CD4-positive, alpha-beta memory T cell (primary cell): ENCODE data around the gene LGALS9. TPM values are rescaled to one million over a fixed set of nuclear protein-coding genes. Genes with fewer than 3 reads are reported as not detected.
A peak's percentile ranks its signal among the peaks of the same experiment; 100 is the strongest.
"Not testable (repeated sequence)": the region's sequence is repeated elsewhere in the genome, so short reads cannot be mapped to it uniquely, and the experiment has no call there.

Source experiments
- CTCF ChIA-PET: fragments of 350-600 bp; sonication (Branson Sonifier 250); formaldehyde crosslinking; loops from one replicate; lab custom pipeline; 2021; ENCODE audit warnings: inconsistent platforms; ENCODE audit not compliant: partially characterized antibody; lab: Charles Lee
- POLR2A ChIA-PET: fragments of 350-600 bp; sonication (Branson Sonifier 250); formaldehyde crosslinking; loops from one replicate; lab custom pipeline; 2021; ENCODE audit not compliant: partially characterized antibody; lab: Charles Lee
- DNase-seq, 5 donors: peaks; one replicate each; pipeline versions ENCODE4 v3.0.0 to v3.0.0-alpha.2; 2020 to 2022; ENCODE audit warnings: mixed read lengths in 1 of 5
- H3K27ac ChIP-seq: one replicate; pipeline ENCODE4 v1.7.0; 2013; ENCODE audit warnings: low read depth, low read length
- H3K27me3 ChIP-seq: 2 replicates; pipeline ENCODE4 v1.7.0; 2013; ENCODE audit warnings: mild to moderate bottlenecking, low read length, moderate library complexity; ENCODE audit not compliant: insufficient read depth
- H3K36me3 ChIP-seq: 2 replicates; pipeline ENCODE4 v1.7.0; 2013; ENCODE audit warnings: mild to moderate bottlenecking, low read length, moderate library complexity; ENCODE audit not compliant: insufficient read depth
- H3K4me1 ChIP-seq: 2 replicates; pipeline ENCODE4 v1.7.0; 2013; ENCODE audit warnings: mild to moderate bottlenecking, low read length, moderate library complexity; ENCODE audit not compliant: insufficient read depth
- H3K4me3 ChIP-seq, 2 donors: one replicate each; pipeline ENCODE4 v1.7.0; 2013; ENCODE audit warnings: low read length in 2 of 2, mild to moderate bottlenecking in 1 of 2
- H3K9me3 ChIP-seq, 2 donors: one replicate each; pipeline ENCODE4 v1.7.0; 2013; ENCODE audit warnings: low read length in 2 of 2, control low read depth in 1 of 2; ENCODE audit not compliant: control insufficient read depth in 1 of 2
- H3K27ac Mint-ChIP-seq, 7 donors: one replicate each; pipeline ENCODE4 v1.8.0; 2020 to 2021; ENCODE audit warnings: mixed read lengths in 7 of 7, mild to moderate bottlenecking in 6 of 7, inconsistent platforms in 3 of 7, moderate library complexity in 3 of 7
- H3K27me3 Mint-ChIP-seq, 2 donors: one replicate each; pipeline ENCODE4 v1.8.0; 2020 to 2021; ENCODE audit warnings: mixed read lengths in 2 of 2
- H3K36me3 Mint-ChIP-seq, 2 donors: one replicate each; pipeline ENCODE4 v1.8.0; 2020 to 2021; ENCODE audit warnings: mixed read lengths in 2 of 2, inconsistent platforms in 1 of 2, mild to moderate bottlenecking in 1 of 2
- H3K4me1 Mint-ChIP-seq, 4 donors: one replicate each; pipeline ENCODE4 v1.8.0; 2020 to 2021; ENCODE audit warnings: mixed read lengths in 4 of 4, mild to moderate bottlenecking in 1 of 4
- H3K4me3 Mint-ChIP-seq, 8 donors: one replicate each; pipeline ENCODE4 v1.8.0; 2020 to 2021; ENCODE audit warnings: mixed read lengths in 8 of 8, mild to moderate bottlenecking in 7 of 8, moderate library complexity in 6 of 8, inconsistent platforms in 3 of 8
- H3K9me3 Mint-ChIP-seq, 8 donors: one replicate each; pipeline ENCODE4 v1.8.0; 2020 to 2021; ENCODE audit warnings: mixed read lengths in 8 of 8, mild to moderate bottlenecking in 5 of 8, inconsistent platforms in 3 of 8, moderate library complexity in 1 of 8
- intact Hi-C: fragments of 100-400 bp; cut with micrococcal nuclease; formaldehyde crosslinking; loops from one replicate; pipeline ENCODE4 v1.15.1; 2023
- polyA plus RNA-seq, 2 donors: library from polyadenylated mRNA; unstranded; fragments of 300-500 nt; fragmentation: Illumina TruSeq; gene quantifications; one replicate each; pipeline ENCODE4 v1.2.3, GENCODE V29; 2021
- total RNA-seq, 2 experiments: library from RNA; stranded (reverse); gene quantifications; one replicate each; pipeline ENCODE4 v1.2.3, GENCODE V29; 2021

Gene LGALS9
- total and polyA plus RNA-seq, 4 experiments from 2014 or later = 19.9 to 33.2 (median 24.4) TPM

GRCh38 chr17:27671977-27672480 lies 41.0 kb downstream of the LGALS9 start:
- CTCF ChIA-PET, H3K27ac Mint-ChIP-seq, intact Hi-C loops, POLR2A ChIA-PET, H3K27me3 Mint-ChIP-seq, H3K36me3 Mint-ChIP-seq, H3K9me3 ChIP-seq, DNase-seq, H3K27ac ChIP-seq, H3K4me1 ChIP-seq, H3K9me3 Mint-ChIP-seq, H3K4me3 Mint-ChIP-seq, H3K4me1 Mint-ChIP-seq, H3K36me3 ChIP-seq, H3K4me3 ChIP-seq, H3K27me3 ChIP-seq: not testable (repeated sequence)

GRCh38 chr17:27674335-27674734 lies 43.3 kb downstream of the LGALS9 start:
- Mint-ChIP-seq H3K4me1 (no peaks in the 10 kb centered on the region), H3K27ac (no peak overlapping the region), H3K27me3 (peaks cover 3 to 8% of the 10 kb centered on the region in 2 donors), H3K4me3 (no peak overlapping the region), H3K9me3 (no peaks in the 10 kb centered on the region), H3K36me3 (no peaks in the 10 kb centered on the region)
- H3K4me1 ChIP-seq = no peaks in the 10 kb centered on the region
- no peaks in the 10 kb centered on the region for H3K9me3 ChIP-seq
- ChIA-PET POLR2A (no interaction called here), CTCF (no interaction called here)
- intact Hi-C loops = no loop called here
- no peak overlapping the region for H3K4me3 ChIP-seq
- H3K27me3 ChIP-seq = no peaks in the 10 kb centered on the region
- no peak overlapping the region for H3K27ac ChIP-seq
- H3K36me3 ChIP-seq = no peaks in the 10 kb centered on the region
- DNase-seq = no peak

- intact Hi-C loops = no loop called here
- Mint-ChIP-seq H3K9me3 (peaks cover 0 to 2% (median 0%) of the 10 kb centered on the region in 8 donors), H3K36me3 (no peaks in the 10 kb centered on the region), H3K4me3 (no peak overlapping the region), H3K27ac (peak overlapping the region in 1 of 7 donors; percentile 5), H3K4me1 (no peaks in the 10 kb centered on the region), H3K27me3 (peaks cover 3 to 7% of the 10 kb centered on the region in 2 donors)
- H3K27ac ChIP-seq = no peak overlapping the region
- H3K36me3 ChIP-seq = no peaks in the 10 kb centered on the region
- H3K4me3 ChIP-seq = no peak overlapping the region
- ChIA-PET CTCF (no interaction called here), POLR2A (no interaction called here)
- no peaks in the 10 kb centered on the region for H3K9me3 ChIP-seq
- no peaks in the 10 kb centered on the region for H3K4me1 ChIP-seq
- no peak for DNase-seq
- no peaks in the 10 kb centered on the region for H3K27me3 ChIP-seq
These were observed 46.2 kb downstream of the LGALS9 start for GRCh38 chr17:27677191-27677590.

- H3K4me1 Mint-ChIP-seq, intact Hi-C loops: not testable (repeated sequence)
These were observed 55.3 kb downstream of the LGALS9 start for GRCh38 chr17:27686322-27686721.

GRCh38 chr17:27690882-27691281 lies 59.9 kb downstream of the LGALS9 start:
- H3K27ac Mint-ChIP-seq = no peak overlapping the region
- Histone ChIP-seq H3K36me3 (no peaks in the 10 kb centered on the region), H3K4me1 (no peaks in the 10 kb centered on the region), H3K27me3 (no peaks in the 10 kb centered on the region), H3K4me3 (no peak overlapping the region), H3K27ac (no peak overlapping the region), H3K9me3 (peaks cover 0 to 6% of the 10 kb centered on the region in 2 donors)
- peaks cover 0 to 3% of the 10 kb centered on the region in 2 donors for H3K36me3 Mint-ChIP-seq
- H3K27me3 Mint-ChIP-seq = peaks cover 5 to 7% of the 10 kb centered on the region in 2 donors
- H3K4me1 Mint-ChIP-seq = peaks cover 0 to 2% (median 0%) of the 10 kb centered on the region in 4 donors
- no peak overlapping the region for H3K4me3 Mint-ChIP-seq
- peaks cover 2 to 51% (median 45%) of the 10 kb centered on the region in 8 donors for H3K9me3 Mint-ChIP-seq
- ChIA-PET POLR2A (no interaction called here), CTCF (no interaction called here)
- intact Hi-C loops = no loop called here
- no peak for DNase-seq

More at GRCh38 chr17:27686322-27686721, 55.3 kb downstream of the LGALS9 start:
- H3K9me3 ChIP-seq, H3K27ac Mint-ChIP-seq, H3K4me3 ChIP-seq, CTCF ChIA-PET, H3K27ac ChIP-seq, H3K4me3 Mint-ChIP-seq, DNase-seq, H3K4me1 ChIP-seq, H3K36me3 Mint-ChIP-seq, POLR2A ChIA-PET, H3K27me3 ChIP-seq, H3K36me3 ChIP-seq: not testable (repeated sequence)
- peaks cover 5 to 22% of the 10 kb centered on the region in 2 donors for H3K27me3 Mint-ChIP-seq
- H3K9me3 Mint-ChIP-seq = peaks cover 0 to 34% (median 26%) of the 10 kb centered on the region in 8 donors

GRCh38 chr17:27695254-27695814 lies 64.3 kb downstream of the LGALS9 start:
- peak overlapping the region in 1 of 7 donors; percentile 61 for H3K27ac Mint-ChIP-seq

More at GRCh38 chr17:27695254-27695814, 64.3 kb downstream of the LGALS9 start:
- H3K4me1 ChIP-seq, H3K36me3 ChIP-seq, CTCF ChIA-PET, H3K27ac ChIP-seq, H3K36me3 Mint-ChIP-seq, POLR2A ChIA-PET, intact Hi-C loops, H3K4me1 Mint-ChIP-seq, H3K9me3 ChIP-seq, H3K4me3 ChIP-seq, H3K4me3 Mint-ChIP-seq, DNase-seq, H3K27me3 ChIP-seq, H3K27me3 Mint-ChIP-seq: not testable (repeated sequence)
- peaks cover 2 to 55% (median 45%) of the 10 kb centered on the region in 8 donors for H3K9me3 Mint-ChIP-seq
